Smooth muscle cell (in vitro differentiated cells): Measurements from ENCODE around the gene LORICRIN. TPM values are rescaled to one million over a fixed set of nuclear protein-coding genes. Genes with fewer than 3 reads are reported as not detected.

ENCODE experiments used
- DNase-seq: peaks from one replicate; lab custom pipeline; 2025; ENCODE audit not compliant: unreplicated experiment; lab: John Stamatoyannopoulos, UW
- H2AFZ ChIP-seq: fragments of 200-600 bp; sonication (generic); 2 replicates; pipeline ENCODE4 v1.6.0; 2016; ENCODE audit warnings: antibody characterized with exemption, low read depth, mild to moderate bottlenecking
- H3F3A ChIP-seq: fragments of 200-600 bp; sonication (generic); 2 replicates; pipeline ENCODE4 v1.6.0; 2017; ENCODE audit warnings: antibody characterized with exemption, low read depth
- H3K27ac ChIP-seq: fragments of 200-600 bp; sonication (generic); 2 replicates; pipeline ENCODE4 v1.5.1; 2016; ENCODE audit warnings: low read depth, mild to moderate bottlenecking
- H3K27me3 ChIP-seq: fragments of 200-600 bp; sonication (generic); 2 replicates; pipeline ENCODE4 v1.6.1; 2016; ENCODE audit warnings: low read depth, mild to moderate bottlenecking
- H3K36me3 ChIP-seq: fragments of 200-600 bp; sonication (generic); 2 replicates; pipeline ENCODE4 v1.5.1; 2016; ENCODE audit warnings: low read depth
- H3K4me1 ChIP-seq: fragments of 200-600 bp; sonication (generic); 2 replicates; pipeline ENCODE4 v1.5.1; 2016; ENCODE audit warnings: low read depth
- H3K4me2 ChIP-seq: fragments of 200-600 bp; sonication (generic); 2 replicates; pipeline ENCODE4 v1.6.0; 2016; ENCODE audit warnings: mild to moderate bottlenecking
- H3K4me3 ChIP-seq: fragments of 200-600 bp; sonication (generic); 2 replicates; pipeline ENCODE4 v1.5.1; 2016; ENCODE audit warnings: mild to moderate bottlenecking
- H3K79me2 ChIP-seq: fragments of 200-600 bp; sonication (generic); 2 replicates; pipeline ENCODE4 v1.6.0; 2016; ENCODE audit warnings: low read depth, mild to moderate bottlenecking
- H3K9ac ChIP-seq: fragments of 200-600 bp; sonication (generic); 2 replicates; pipeline ENCODE4 v1.6.0; 2016; ENCODE audit warnings: low read depth
- H3K9me3 ChIP-seq: fragments of 200-600 bp; sonication (generic); replicated peaks from 2 replicates; pipeline ENCODE4 v1.5.1; 2016; ENCODE audit warnings: low read depth
- H4K20me1 ChIP-seq: fragments of 200-600 bp; sonication (generic); 2 replicates; pipeline ENCODE4 v1.6.0; 2016; ENCODE audit warnings: low read depth
- WGBS: methylation state at CpG from one replicate; pipeline ENCODE4 v1.1.7; 2016; ENCODE audit warnings: low lambda C conversion rate; 5-methylcytosine and 5-hydroxymethylcytosine counted together
- polyA plus RNA-seq: library from polyadenylated mRNA; unstranded; fragments of >200 nt; fragmentation: Nextera tagmentation; extraction: Ambion mirVana; gene quantifications from 2 replicates; pipeline ENCODE4 v1.2.1, GENCODE V29; 2016
- total RNA-seq: library from RNA; depleted of rRNA; stranded (reverse); fragments of >200 nt; gene quantifications from 2 replicates; pipeline ENCODE4 v1.2.3, GENCODE V29; 2014
- TF ChIP-seq, protein P1 (sequence below): fragments of 200-600 bp; sonication (generic); IDR thresholded peaks from 2 replicates; pipeline ENCODE4 v1.5.1; 2017; ENCODE audit warnings: borderline replicate concordance, mild to moderate bottlenecking, antibody characterized with exemption; ENCODE audit not compliant: insufficient read depth, poor library complexity, severe bottlenecking

The LORICRIN gene
- total and polyA plus RNA-seq, 2 experiments from 2014 or later, result not detected

DNA sequence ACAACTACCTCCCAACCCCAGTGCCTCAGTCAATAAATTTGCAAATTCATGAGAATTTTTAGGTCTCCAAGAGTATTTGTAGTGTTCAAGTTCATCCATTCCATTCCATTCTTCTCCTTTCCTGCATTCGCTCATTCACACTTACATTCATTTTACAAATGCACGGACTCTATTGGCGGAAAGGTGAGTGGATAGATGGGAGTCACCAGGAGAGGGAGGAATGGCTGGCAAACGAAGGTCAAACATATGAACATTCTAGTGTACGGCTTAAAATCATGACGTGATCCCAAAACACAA, 2.5 kb downstream of the LORICRIN start:
- TF ChIP-seq, protein P1, sequence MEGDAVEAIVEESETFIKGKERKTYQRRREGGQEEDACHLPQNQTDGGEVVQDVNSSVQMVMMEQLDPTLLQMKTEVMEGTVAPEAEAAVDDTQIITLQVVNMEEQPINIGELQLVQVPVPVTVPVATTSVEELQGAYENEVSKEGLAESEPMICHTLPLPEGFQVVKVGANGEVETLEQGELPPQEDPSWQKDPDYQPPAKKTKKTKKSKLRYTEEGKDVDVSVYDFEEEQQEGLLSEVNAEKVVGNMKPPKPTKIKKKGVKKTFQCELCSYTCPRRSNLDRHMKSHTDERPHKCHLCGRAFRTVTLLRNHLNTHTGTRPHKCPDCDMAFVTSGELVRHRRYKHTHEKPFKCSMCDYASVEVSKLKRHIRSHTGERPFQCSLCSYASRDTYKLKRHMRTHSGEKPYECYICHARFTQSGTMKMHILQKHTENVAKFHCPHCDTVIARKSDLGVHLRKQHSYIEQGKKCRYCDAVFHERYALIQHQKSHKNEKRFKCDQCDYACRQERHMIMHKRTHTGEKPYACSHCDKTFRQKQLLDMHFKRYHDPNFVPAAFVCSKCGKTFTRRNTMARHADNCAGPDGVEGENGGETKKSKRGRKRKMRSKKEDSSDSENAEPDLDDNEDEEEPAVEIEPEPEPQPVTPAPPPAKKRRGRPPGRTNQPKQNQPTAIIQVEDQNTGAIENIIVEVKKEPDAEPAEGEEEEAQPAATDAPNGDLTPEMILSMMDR, result no peak
- Histone ChIP-seq H3K27ac (no peak overlapping the region), H3K4me3 (no peak overlapping the region), H4K20me1 (no peaks in the 10 kb centered on the region), H3K79me2 (no peaks in the 10 kb centered on the region), H3K36me3 (no peaks in the 10 kb centered on the region), H3K4me2 (no peak overlapping the region), H3K4me1 (no peaks in the 10 kb centered on the region), H3F3A (no peaks in the 10 kb centered on the region), H2AFZ (no peak overlapping the region), H3K9ac (no peak overlapping the region), H3K9me3 (no peaks in the 10 kb centered on the region), H3K27me3 (no peaks in the 10 kb centered on the region)
- no peak for DNase-seq
- 84% methylated on average over 6 of the region's 6 CpGs for WGBS

DNA sequence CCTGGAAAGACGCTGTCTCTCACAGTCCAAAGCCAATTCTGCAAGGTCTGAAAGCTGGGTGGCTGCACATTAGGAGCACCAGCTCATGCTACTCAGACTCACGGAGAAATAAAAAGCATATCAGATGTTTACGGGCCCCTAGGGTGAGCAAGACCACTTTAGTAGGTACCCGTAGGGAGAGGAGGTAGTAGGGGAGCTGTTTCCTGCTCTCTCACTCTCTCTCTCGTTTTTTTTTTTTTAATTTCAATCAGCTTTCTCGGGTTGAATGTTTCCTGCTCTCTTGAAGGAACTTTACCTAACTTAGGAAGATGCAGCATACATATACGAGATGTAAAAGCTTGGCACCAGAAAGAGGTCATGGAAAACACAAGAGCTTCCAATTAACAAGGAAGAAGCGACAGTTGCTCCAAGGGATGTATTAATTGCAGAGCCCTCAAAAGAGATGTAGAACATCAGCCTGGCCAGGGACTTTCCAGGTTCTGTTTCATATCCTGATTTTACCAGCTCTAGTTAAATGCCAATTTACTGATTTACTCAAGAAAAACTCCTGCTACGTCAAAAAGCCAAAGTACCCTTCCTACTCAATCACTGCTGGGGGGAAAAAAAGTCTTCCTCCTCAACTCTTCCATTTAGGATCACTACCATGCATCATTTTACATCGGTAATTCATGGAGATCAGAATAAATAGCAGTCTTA, 3.1 kb downstream of the LORICRIN start:
- no peak overlapping the region for H3K27ac ChIP-seq
- TF ChIP-seq, protein P1, result no peak

DNA sequence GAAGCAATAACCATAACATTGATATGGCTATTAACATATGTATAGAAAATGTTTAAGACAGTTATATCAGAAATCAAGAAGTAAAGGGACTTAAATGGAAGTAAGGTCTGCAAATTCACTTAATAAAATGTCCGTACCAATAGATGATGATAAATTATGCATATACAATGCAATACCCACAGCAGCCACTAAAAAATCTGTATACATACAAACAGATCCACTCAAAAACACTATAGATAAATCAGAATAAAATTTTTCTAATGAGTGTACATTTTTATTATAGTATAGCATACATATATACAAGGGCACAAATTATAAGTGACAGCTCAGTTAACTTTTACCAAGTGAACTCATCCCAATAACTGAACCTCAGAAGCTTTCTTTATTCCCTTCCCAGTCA, 6.0 kb downstream of the LORICRIN start:
- TF ChIP-seq, protein P1, result no peak
- Histone ChIP-seq H3K79me2 (no peaks in the 10 kb centered on the region), H3K27me3 (no peaks in the 10 kb centered on the region), H3F3A (no peaks in the 10 kb centered on the region), H2AFZ (no peak overlapping the region), H4K20me1 (no peaks in the 10 kb centered on the region), H3K4me1 (no peaks in the 10 kb centered on the region), H3K27ac (no peak overlapping the region), H3K4me3 (no peak overlapping the region), H3K36me3 (no peaks in the 10 kb centered on the region), H3K4me2 (no peak overlapping the region), H3K9me3 (no peaks in the 10 kb centered on the region), H3K9ac (no peak overlapping the region)
- 90% methylated on average over 1 of the region's 1 CpG for WGBS
- no peak for DNase-seq

More for the DNA sequence above, 3.1 kb downstream of the LORICRIN start:
- no peaks in the 10 kb centered on the region for H4K20me1 ChIP-seq
- H3K79me2 ChIP-seq, result no peaks in the 10 kb centered on the region
- no peaks in the 10 kb centered on the region for H3K9me3 ChIP-seq
- H3K4me1 ChIP-seq, result no peaks in the 10 kb centered on the region
- no peaks in the 10 kb centered on the region for H3F3A ChIP-seq
- H2AFZ ChIP-seq, result no peak overlapping the region
- no peak overlapping the region for H3K9ac ChIP-seq
- H3K4me2 ChIP-seq, result no peak overlapping the region
- WGBS, result 57% methylated on average over 10 of the region's 10 CpGs
- H3K27me3 ChIP-seq, result no peaks in the 10 kb centered on the region
- DNase-seq, result no peak
- no peaks in the 10 kb centered on the region for H3K36me3 ChIP-seq
- no peak overlapping the region for H3K4me3 ChIP-seq

DNA sequence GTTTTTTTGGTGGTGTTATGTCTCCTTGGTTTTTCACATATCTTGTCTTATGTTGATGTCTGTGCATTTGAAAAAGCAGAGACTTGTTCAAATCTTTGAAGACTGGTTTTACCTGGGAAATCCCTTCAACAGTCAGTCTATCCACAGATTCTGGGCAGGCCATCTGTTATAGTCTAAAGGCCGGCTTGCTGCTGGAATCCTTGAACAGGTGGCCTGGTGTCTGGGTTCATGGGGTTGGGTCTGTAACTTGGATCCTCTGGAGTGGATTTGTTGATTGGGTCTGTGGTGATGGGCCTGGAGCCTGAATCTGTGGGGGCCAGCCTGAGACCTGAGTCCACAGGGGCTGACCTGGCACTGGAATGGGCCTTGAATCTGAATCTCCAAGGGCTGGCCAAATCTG, 12.2 kb downstream of the LORICRIN start:
- no peaks in the 10 kb centered on the region for H3K79me2 ChIP-seq
- H3K27me3 ChIP-seq, result no peaks in the 10 kb centered on the region
- no peak for DNase-seq
- no peak overlapping the region for H3K27ac ChIP-seq
- no peaks in the 10 kb centered on the region for H4K20me1 ChIP-seq
- H3K4me2 ChIP-seq, result no peak overlapping the region
- H3K9me3 ChIP-seq, result no peaks in the 10 kb centered on the region
- WGBS, result 76% methylated on average over 1 of the region's 1 CpG
- no peak overlapping the region for H3K4me3 ChIP-seq
- no peak overlapping the region for H2AFZ ChIP-seq
- H3K36me3 ChIP-seq, result no peaks in the 10 kb centered on the region
- TF ChIP-seq, protein P1, result no peak
- no peak overlapping the region for H3K9ac ChIP-seq
- no peaks in the 10 kb centered on the region for H3F3A ChIP-seq
- no peaks in the 10 kb centered on the region for H3K4me1 ChIP-seq
